Thoracic aorta (tissue), 2 donors: ENCODE data around the gene PUS3. TPM values are rescaled to one million over a fixed set of nuclear protein-coding genes. Genes with fewer than 3 reads are reported as not detected.
A peak's percentile ranks its signal among the peaks of the same experiment; 100 is the strongest.

ENCODE experiments used
- ATAC-seq: fragments of 150-250 bp; one replicate; pipeline ENCODE4 v1.8.0; 2017; ENCODE audit warnings: low read depth; ENCODE audit not compliant: insufficient number of reproducible peaks, low FRiP score
- DNase-seq: peaks from one replicate; pipeline ENCODE4 v3.0.0-alpha.2; 2020; ENCODE audit warnings: low spot score
- H3K27ac ChIP-seq, 2 donors: fragments of 200-600 bp; sonication (generic); 1 replicate in 1 of 2; 2 replicates in 1 of 2; pipeline ENCODE4 v1.5.1; 2016; ENCODE audit warnings: mild to moderate bottlenecking in 2 of 2, moderate library complexity in 2 of 2
- H3K27me3 ChIP-seq: fragments of 200-600 bp; sonication (generic); replicated peaks from 2 replicates; pipeline ENCODE4 v1.6.0; 2016; ENCODE audit warnings: mild to moderate bottlenecking; ENCODE audit not compliant: insufficient read depth
- H3K36me3 ChIP-seq: fragments of 200-600 bp; sonication (generic); one replicate; pipeline ENCODE4 v1.5.1; 2016
- H3K4me1 ChIP-seq, 2 donors: fragments of 200-600 bp; sonication (generic); 1 replicate in 1 of 2; 2 replicates in 1 of 2; pipeline versions ENCODE4 v1.5.1 to v1.6.0; 2016; ENCODE audit warnings: low read depth in 2 of 2, mild to moderate bottlenecking in 1 of 2; ENCODE audit not compliant: control insufficient read depth in 1 of 2
- H3K4me3 ChIP-seq: fragments of 200-600 bp; sonication (generic); 2 replicates; pipeline ENCODE4 v1.5.1; 2016; ENCODE audit warnings: mild to moderate bottlenecking
- H3K9me3 ChIP-seq: fragments of 200-600 bp; sonication (generic); 2 replicates; pipeline ENCODE4 v1.5.1; 2016
- total RNA-seq, 2 donors: library from RNA; depleted of rRNA; stranded (reverse); fragments of >200 nt; gene quantifications; one replicate each; pipeline versions ENCODE4 v1.1.0 to v1.2.3, GENCODE V29; 2016
- TF ChIP-seq, protein P1 (sequence below): fragments of 200-600 bp; sonication (generic); IDR thresholded peaks from one replicate; pipeline ENCODE4 v1.5.1; 2019; ENCODE audit warnings: antibody characterized with exemption

The PUS3 gene
- total RNA-seq, 2 donors from 2014 or later: 1.6 to 16.9 TPM

DNA sequence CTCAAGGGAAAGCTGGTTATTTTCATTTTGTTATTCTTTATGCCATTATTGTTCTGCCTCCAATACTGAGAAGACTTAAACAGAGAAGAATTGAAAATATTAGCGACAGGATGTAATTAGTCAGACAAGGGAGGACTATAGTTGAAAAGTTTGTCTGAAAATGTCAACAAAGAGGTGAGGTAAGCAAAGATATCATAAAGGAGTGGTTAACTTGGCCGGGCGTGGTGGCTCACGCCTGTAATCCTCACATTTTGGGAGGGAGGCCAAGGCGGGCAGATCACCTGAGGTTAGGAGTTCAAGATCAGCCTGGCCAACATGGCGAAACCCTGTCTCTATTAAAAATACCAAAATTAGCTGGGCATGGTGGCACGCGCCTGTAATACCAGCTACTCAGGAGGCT is 19.6 kb downstream of the PUS3 start:
- Histone ChIP-seq H3K36me3 (no peaks in the 10 kb centered on the region), H3K9me3 (no peaks in the 10 kb centered on the region), H3K4me3 (no peak overlapping the region), H3K4me1 (peaks cover 0 to 2% of the 10 kb centered on the region in 2 donors), H3K27ac (no peak overlapping the region), H3K27me3 (no peaks in the 10 kb centered on the region)
- TF ChIP-seq, protein P1, sequence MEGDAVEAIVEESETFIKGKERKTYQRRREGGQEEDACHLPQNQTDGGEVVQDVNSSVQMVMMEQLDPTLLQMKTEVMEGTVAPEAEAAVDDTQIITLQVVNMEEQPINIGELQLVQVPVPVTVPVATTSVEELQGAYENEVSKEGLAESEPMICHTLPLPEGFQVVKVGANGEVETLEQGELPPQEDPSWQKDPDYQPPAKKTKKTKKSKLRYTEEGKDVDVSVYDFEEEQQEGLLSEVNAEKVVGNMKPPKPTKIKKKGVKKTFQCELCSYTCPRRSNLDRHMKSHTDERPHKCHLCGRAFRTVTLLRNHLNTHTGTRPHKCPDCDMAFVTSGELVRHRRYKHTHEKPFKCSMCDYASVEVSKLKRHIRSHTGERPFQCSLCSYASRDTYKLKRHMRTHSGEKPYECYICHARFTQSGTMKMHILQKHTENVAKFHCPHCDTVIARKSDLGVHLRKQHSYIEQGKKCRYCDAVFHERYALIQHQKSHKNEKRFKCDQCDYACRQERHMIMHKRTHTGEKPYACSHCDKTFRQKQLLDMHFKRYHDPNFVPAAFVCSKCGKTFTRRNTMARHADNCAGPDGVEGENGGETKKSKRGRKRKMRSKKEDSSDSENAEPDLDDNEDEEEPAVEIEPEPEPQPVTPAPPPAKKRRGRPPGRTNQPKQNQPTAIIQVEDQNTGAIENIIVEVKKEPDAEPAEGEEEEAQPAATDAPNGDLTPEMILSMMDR: no peak
- no peak for DNase-seq
- no peak for ATAC-seq

DNA sequence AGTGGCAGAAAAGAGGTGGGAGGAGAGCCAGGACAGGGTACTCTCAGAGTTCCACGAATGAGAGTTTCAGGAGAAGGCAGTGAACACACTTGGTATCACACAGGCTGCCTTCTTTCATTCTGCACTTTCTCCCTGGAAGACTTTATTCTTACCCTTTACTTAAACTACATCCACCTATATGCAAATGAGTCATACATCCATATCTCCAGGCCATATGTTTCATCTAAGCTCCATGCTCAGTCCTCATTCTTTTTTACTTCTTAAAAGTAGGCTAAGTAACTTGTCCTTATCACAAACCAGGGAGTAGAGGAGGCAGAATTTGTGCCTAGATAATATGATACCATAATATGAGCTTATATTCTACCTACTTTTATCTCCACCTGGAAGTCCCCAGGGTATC is 21.7 kb downstream of the PUS3 start:
- TF ChIP-seq, protein P1: no peak
- DNase-seq: no peak
- Histone ChIP-seq H3K36me3 (no peaks in the 10 kb centered on the region), H3K4me1 (no peaks in the 10 kb centered on the region), H3K27ac (no peak overlapping the region), H3K9me3 (no peaks in the 10 kb centered on the region), H3K4me3 (no peak overlapping the region), H3K27me3 (no peaks in the 10 kb centered on the region)
- ATAC-seq: no peak

GRCh38 chr11:125874556-125875124 is 28.4 kb downstream of the PUS3 start:
- Histone ChIP-seq H3K27me3 (no peaks in the 10 kb centered on the region), H3K27ac (no peak overlapping the region), H3K4me3 (no peak overlapping the region), H3K4me1 (no peaks in the 10 kb centered on the region), H3K9me3 (no peaks in the 10 kb centered on the region), H3K36me3 (no peaks in the 10 kb centered on the region)
- ATAC-seq (peak; percentile 90), DNase-seq (no peak)
- TF ChIP-seq, protein P1: peak; percentile 67

- DNase-seq (no peak), ATAC-seq (no peak)
- no peaks in the 10 kb centered on the region for H3K36me3 ChIP-seq
- H3K27ac ChIP-seq: no peak overlapping the region
- no peaks in the 10 kb centered on the region for H3K9me3 ChIP-seq
- TF ChIP-seq, protein P1: no peak
- H3K4me1 ChIP-seq: no peaks in the 10 kb centered on the region
- no peaks in the 10 kb centered on the region for H3K27me3 ChIP-seq
- H3K4me3 ChIP-seq: no peak overlapping the region
These were observed 29.0 kb downstream of the PUS3 start for GRCh38 chr11:125873881-125874555.

GRCh38 chr11:125872138-125872491 is 30.9 kb downstream of the PUS3 start:
- DNase-seq (no peak), ATAC-seq (no peak)
- TF ChIP-seq, protein P1: no peak
- H3K27ac ChIP-seq: no peak overlapping the region
- no peak overlapping the region for H3K4me3 ChIP-seq
- H3K36me3 ChIP-seq: no peaks in the 10 kb centered on the region
- H3K9me3 ChIP-seq: no peaks in the 10 kb centered on the region
- no peaks in the 10 kb centered on the region for H3K27me3 ChIP-seq
- H3K4me1 ChIP-seq: no peaks in the 10 kb centered on the region
